Bronchial smooth muscle cell (primary cell): Measurements from ENCODE around the gene SNX15. TPM values are rescaled to one million over a fixed set of nuclear protein-coding genes. Genes with fewer than 3 reads are reported as not detected.

Experiments used
- total RNA-seq: library from RNA; depleted of rRNA; stranded (reverse); fragments of >200 nt; gene quantifications from 2 replicates; pipeline ENCODE4 v1.2.1, GENCODE V29; 2014

SNX15 gene, protein sequence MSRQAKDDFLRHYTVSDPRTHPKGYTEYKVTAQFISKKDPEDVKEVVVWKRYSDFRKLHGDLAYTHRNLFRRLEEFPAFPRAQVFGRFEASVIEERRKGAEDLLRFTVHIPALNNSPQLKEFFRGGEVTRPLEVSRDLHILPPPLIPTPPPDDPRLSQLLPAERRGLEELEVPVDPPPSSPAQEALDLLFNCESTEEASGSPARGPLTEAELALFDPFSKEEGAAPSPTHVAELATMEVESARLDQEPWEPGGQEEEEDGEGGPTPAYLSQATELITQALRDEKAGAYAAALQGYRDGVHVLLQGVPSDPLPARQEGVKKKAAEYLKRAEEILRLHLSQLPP
- 8.4 and 15.0 TPM in 2 replicates for total RNA-seq

DNA sequence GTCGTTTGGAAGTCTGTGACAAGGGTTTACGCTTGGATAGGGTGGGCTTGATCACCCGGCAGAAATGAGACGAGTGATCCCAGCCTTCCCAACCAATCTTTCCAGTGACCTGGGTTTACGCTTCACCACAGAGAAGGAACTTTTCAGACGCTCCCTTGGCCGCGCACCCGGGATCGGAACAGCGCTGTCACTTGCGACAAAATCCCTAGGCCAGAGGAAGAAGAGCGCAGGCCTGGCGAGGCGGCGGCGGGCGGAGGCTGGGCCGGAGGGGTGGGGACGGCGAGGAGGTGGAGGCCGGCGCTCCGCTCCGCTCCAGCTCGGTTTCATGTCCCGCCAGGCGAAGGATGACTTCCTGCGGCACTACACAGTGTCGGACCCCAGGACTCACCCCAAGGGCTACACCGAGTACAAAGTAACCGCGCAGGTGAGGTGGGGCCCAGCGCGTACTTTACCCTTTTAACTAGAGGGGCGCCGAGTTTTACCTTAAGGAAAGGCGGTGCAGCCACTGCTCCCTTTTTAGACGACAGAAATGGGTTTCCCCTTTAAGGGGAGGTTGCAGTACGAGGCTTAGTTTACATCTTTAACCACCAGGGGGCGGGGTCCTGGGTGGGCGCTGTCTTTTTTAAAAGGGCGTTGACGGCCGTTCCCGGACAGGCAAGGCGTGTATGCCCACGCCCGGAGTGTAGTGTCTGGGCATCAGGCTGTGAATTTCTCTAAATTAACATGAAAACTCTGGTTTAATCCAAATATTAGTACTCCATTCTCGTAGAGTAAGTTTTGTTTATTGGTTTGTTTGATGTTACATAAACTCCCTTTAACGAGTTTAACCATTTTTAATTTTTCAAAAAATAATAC lies at the start of gene SNX15:
TSS of gene SNX15 (plus strand) at position 227 of the 855 bp plus-strand sequence. CDS start at position 326, 99 bp downstream.

DNA sequence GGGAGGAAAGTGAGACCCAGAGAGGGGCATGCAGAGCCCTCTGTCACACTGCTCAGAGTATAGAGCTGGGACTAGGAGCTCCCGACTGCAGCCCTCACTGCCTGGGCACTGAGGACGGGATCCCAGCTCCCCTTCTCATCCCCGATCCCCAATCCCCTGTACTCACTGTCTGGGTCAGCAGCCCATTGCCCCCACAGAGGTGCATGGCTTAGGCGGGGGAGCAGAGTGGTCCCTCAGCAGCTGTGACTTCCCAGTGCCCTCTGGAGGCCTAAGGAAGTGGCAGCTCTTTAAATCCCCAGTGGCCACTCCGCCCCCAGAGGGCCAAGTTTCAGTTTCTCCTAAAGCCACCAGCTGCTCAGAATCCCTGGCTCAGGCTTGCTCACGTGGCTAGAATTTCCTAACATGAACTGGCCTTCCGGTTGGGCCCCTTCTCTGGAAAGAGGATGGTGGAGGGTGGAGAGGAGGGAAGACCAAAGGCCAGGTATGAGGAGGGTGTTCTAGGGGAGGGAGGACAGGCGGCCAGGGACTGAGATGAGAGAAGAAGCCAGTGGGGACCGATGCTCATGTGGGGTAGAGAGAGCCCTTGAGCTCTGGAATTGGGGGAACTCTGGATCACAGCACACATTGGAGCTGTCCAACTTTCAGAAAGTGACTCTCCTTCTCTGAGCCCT lies 30.4 kb upstream of the SNX15 start, which contains the start of gene BATF2:
TSS of gene BATF2 (minus strand) at position 262 of the 671 bp plus-strand sequence. CDS start at position 205, 57 bp downstream.

DNA sequence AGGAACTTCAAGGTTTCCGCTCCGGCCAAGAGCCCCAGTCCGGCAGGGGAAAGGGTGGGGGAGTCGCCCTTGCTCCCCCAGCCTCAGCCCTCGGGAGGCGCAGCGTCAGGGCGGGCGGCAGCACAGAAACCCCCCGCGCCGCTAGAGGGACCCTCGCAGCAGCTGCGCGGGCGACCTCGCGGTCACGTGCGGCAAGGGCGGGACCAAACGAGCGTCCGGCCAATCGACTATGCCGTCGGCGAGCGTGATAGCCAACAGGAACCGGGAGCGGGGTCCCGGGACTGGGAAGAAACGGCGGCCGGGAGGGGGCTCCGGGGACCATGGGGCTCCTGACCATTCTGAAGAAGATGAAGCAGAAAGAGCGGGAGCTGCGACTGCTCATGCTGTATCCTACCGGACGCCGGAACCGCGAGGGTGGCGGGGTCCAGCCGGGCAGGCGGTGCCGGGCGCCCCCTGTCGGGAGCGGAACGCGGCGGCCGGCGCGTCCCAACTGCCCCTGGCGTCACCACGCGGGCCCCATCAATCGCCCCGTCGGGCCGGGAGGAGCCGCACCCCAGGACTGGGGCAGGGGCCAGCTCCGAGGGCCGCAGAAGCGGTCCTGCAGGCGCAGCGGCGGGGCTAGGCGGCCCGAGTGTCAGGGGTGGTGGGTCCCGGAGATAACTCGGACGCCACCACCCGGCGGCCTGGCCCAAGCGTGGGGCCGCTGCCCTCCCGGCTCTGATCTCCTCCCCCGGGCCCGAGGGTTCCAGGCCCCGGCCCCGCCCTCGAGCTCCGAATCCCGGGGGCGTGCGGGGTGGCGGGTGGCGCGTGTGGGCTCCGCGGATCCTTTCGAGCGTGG lies 13.1 kb upstream of the SNX15 start, which contains the start of gene ARL2:
TSS of gene ARL2 (plus strand) at position 273 of the 838 bp plus-strand sequence. CDS start at position 321, 48 bp downstream.

DNA sequence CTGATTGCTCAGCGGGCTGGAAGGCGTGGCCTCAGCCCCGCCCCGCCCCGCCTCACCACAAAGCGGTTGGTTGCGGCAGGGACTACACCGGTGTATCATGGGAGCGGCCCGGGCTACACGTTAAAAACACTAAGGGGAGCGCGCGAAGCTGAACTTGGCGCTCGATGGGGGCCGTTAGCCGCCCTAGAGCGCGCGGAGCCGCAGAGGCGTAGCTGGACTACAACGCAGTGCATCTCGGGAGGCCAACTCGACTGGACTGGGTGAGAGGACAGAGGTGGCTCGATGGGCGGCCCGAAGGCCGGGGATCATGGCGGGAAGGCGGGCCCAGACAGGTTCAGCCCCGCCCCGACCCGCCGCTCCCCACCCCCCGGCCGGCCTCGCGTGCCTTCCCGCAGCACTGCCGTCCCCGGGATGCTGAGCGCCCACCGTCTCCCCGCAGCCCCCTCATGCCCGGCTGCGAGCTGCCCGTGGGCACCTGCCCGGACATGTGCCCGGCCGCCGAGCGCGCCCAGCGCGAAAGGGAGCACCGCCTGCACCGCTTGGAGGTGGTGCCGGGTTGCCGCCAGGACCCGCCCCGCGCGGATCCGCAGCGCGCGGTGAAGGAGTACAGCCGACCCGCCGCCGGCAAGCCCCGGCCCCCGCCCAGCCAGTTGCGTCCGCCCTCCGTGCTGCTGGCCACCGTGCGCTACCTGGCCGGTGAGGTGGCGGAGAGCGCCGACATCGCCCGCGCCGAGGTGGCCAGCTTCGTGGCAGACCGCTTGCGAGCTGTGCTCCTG lies 13.8 kb downstream of the SNX15 start, which contains the start of gene SAC3D1:
TSS of gene SAC3D1 (plus strand) at position 364 of the 776 bp plus-strand sequence. CDS start at position 447, 83 bp downstream.

DNA sequence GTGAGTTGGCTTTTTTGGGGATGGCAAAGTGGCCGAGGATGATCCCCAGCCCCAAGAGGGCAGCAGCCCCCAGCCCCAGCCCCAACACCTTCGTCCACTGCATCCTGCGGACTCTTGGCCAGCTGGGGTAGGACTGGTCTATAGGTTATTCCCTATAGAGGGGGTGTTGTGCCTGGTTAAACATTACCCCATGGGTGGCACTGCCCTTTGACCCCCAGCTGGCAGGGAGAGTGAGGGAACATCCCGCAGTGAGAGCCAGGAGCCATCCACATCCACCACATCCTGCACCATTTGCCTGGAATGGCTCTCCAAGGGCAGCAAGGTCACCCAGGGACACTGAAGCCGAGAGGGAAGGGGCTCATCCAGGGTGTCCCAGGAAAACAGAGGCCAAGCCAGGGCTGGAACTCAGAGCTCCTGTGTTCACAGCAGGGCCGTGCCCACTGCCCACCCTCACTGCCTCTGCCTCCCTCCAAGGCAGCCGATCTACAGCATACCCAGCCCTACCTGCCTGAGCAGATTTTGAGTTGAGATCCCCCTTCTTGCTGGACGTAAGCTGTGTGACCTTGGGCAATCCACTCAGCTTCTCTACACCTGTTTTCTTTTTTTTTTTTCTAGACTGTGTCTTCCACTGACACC lies 31.3 kb downstream of the SNX15 start, which contains the start of gene NAALADL1:
TSS of gene NAALADL1 (minus strand) at position 135 of the 636 bp plus-strand sequence. CDS start at position 103, 32 bp downstream.

DNA sequence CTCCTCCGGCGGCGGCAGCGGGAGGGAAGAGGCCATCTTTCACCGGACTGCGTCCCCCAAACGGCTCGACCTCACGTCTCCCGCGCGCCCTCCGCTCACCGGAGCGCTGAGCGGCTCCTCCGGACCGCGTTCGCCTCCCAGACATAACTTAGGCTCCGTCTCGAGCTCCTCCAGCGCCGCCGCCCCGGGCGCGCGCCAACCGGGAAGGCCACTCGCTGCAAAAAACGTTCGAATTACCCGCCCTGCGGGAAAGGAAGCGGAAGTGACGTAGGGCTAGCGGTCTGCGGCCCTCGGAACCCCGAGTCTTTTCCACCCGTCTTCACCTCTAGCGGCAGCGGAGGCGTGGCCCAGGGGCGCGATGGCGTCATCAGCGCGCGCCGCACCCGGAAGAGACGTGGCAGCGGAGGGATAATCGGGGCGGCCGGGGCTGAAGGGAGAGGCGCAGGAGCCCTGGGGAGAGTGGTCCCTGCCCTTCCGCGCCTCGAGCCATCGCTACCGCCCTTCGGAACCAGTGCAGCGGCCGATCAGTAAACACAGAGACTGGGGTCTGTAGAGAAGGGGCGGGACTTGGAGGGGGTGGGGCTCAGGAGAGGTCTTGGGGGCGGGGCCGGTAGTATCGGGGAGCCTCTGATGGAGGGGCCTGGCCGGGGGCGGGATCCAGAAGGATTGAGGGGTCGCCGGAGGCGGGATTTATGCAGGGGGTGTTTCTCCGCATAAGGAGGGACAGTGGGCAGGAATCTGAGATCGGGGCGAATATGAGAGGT lies 56.8 kb downstream of the SNX15 start, which contains the start of the genes CDCA5 and ZFPL1:
TSS of gene CDCA5 (minus strand) at position 207 of the 764 bp plus-strand sequence. CDS start at position 145, 62 bp downstream.
TSS of gene ZFPL1 (plus strand) at position 389 of the 764 bp plus-strand sequence. CDS start 477 bp downstream, outside the sequence.

Other genes with a start within 250 kb of the SNX15 start
- 46.3 and 58.8 TPM in 2 replicates for gene SF1, start 248.9 kb upstream of the SNX15 start, total RNA-seq
- gene MAP4K2, start 224.2 kb upstream of the SNX15 start, total RNA-seq = 5.3 and 6.1 TPM in 2 replicates
- 12.3 and 15.0 TPM in 2 replicates for gene MEN1, start 216.9 kb upstream of the SNX15 start, total RNA-seq
- gene CDC42BPG, start 182.8 kb upstream of the SNX15 start, total RNA-seq = 0.16 and 0.69 TPM in 2 replicates
- gene EHD1, start 148.8 kb upstream of the SNX15 start, total RNA-seq = 56.6 and 151 TPM in 2 replicates
- gene ATG2A, start 110.2 kb upstream of the SNX15 start, total RNA-seq = 10.1 and 11.2 TPM in 2 replicates
- gene PPP2R5B, start 102.8 kb upstream of the SNX15 start, total RNA-seq = 5.8 and 6.4 TPM in 2 replicates
- gene GPHA2, start 91.5 kb upstream of the SNX15 start, total RNA-seq = not detected in 2 replicates
- not detected in 2 replicates for gene MAJIN, start 55.3 kb upstream of the SNX15 start, total RNA-seq
- gene BATF2, start 30.5 kb upstream of the SNX15 start, total RNA-seq = 0.26 and 0.63 TPM in 2 replicates
- gene ARL2, start 13.3 kb upstream of the SNX15 start, total RNA-seq = 91.1 and 126 TPM in 2 replicates
- gene SAC3D1, start 13.8 kb downstream of the SNX15 start, total RNA-seq = 7.9 and 8.5 TPM in 2 replicates
- 35.3 and 38.0 TPM in 2 replicates for gene NAALADL1, start 31.1 kb downstream of the SNX15 start, total RNA-seq
- 0.34 and 1.6 TPM in 2 replicates for gene CDCA5, start 56.6 kb downstream of the SNX15 start, total RNA-seq
- 26.0 and 32.2 TPM in 2 replicates for gene ZFPL1, start 56.8 kb downstream of the SNX15 start, total RNA-seq
- gene VPS51, start 68.8 kb downstream of the SNX15 start, total RNA-seq = 200 and 290 TPM in 2 replicates
- gene TM7SF2, start 84.4 kb downstream of the SNX15 start, total RNA-seq = 5.2 and 10.9 TPM in 2 replicates
- gene ZNHIT2, start 90.3 kb downstream of the SNX15 start, total RNA-seq = 6.4 and 6.6 TPM in 2 replicates
- 487 and 512 TPM in 2 replicates for gene FAU, start 94.7 kb downstream of the SNX15 start, total RNA-seq
- gene MRPL49, start 94.9 kb downstream of the SNX15 start, total RNA-seq = 25.3 and 35.5 TPM in 2 replicates
- gene SYVN1, start 107.1 kb downstream of the SNX15 start, total RNA-seq = 9.5 and 15.5 TPM in 2 replicates
- not detected in 2 replicates for gene SPDYC, start 142.8 kb downstream of the SNX15 start, total RNA-seq
- 64.3 and 93.6 TPM in 2 replicates for gene CAPN1, start 154.5 kb downstream of the SNX15 start, total RNA-seq
- gene POLA2, start 234.5 kb downstream of the SNX15 start, total RNA-seq = 0.69 and 3.5 TPM in 2 replicates